PC-3 (cell line): ENCODE data around the gene TGFBI.

Experiments used
- CTCF ChIP-seq: fragments of 300-600 bp; sonication (generic); conservative IDR thresholded peaks from 2 replicates; pipeline ENCODE4 v1.5.1; 2017; ENCODE audit warnings: antibody characterized with exemption, low read depth, mild to moderate bottlenecking, low read length
- EZH2phosphoT487 ChIP-seq: fragments of 300-600 bp; sonication (generic); IDR thresholded peaks from 2 replicates; pipeline ENCODE4 v1.6.1; 2018; ENCODE audit warnings: mild to moderate bottlenecking, antibody characterized with exemption, low read length, borderline replicate concordance

GRCh38 chr5:136101884-136102283 lies 73.1 kb downstream of the TGFBI start:
- TF ChIP-seq EZH2phosphoT487, result no peak
- no peak for TF ChIP-seq CTCF
